Measurements from ENCODE around the gene PCDHB4.
"Not testable (repeated sequence)": the region's sequence is repeated elsewhere in the genome, so short reads cannot be mapped to it uniquely, and the experiment has no call there.

Gene PCDHB4

DNA sequence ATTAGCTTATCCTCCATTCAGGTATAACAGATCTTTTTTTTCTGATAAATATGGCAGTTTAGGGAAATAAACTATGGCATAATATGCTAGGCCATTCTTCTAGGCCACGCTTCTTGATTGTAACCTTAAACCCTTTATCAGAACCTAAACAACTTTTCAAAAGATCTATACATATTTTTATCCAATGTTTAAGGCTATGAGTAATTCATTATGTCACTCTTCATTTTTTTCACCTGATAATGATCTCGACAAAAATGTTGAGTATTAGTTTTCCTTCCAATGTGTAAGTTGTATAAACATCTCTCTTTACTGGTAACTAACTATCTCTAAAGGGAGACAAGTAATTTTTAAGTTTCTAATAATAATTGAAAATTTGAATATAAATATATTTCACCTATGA is 2.4 kb upstream of the PCDHB4 start:
- no peaks in the 10 kb centered on the region for H3K4me1 Mint-ChIP-seq (ENCODE audit: low read depth in 2 of 2)

DNA sequence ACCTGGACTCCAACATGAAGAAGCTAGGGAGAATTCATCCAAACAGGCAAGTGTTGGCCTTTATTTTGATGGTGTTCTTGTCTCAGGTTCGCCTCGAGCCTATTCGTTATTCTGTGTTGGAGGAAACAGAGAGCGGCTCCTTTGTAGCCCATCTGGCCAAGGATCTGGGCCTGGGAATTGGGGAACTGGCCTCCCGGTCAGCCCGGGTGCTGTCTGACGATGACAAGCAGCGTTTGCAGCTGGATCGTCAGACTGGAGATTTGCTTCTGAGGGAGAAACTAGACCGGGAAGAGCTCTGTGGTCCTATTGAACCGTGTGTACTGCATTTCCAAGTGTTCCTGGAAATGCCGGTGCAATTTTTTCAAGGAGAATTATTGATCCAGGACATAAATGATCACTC is 367 bp downstream of the PCDHB4 start:
- Mint-ChIP-seq H3K27me3 (peaks cover 13 to 19% of the 10 kb centered on the region in 2 donors), H3K9me3 (no peaks in the 10 kb centered on the region), H3K4me1 (ENCODE audit: low read depth in 2 of 2) (no peaks in the 10 kb centered on the region), H3K4me3 (no peak overlapping the region), H3K36me3 (ENCODE audit: insufficient read depth) (no peaks in the 10 kb centered on the region), H3K27ac (no peak overlapping the region)
- no peak for DNase-seq
- ATAC-seq (replicated peaks): no peak

More for the DNA sequence above, 2.4 kb upstream of the PCDHB4 start:
- Mint-ChIP-seq H3K36me3 (ENCODE audit: insufficient read depth) (no peaks in the 10 kb centered on the region), H3K9me3 (peaks cover under 1 to 4% of the 10 kb centered on the region in 2 donors), H3K27me3 (peaks cover 13 to 19% of the 10 kb centered on the region in 2 donors), H3K4me3 (no peak overlapping the region), H3K27ac (no peak overlapping the region)
- ATAC-seq (replicated peaks): no peak
- DNase-seq: no peak

DNA sequence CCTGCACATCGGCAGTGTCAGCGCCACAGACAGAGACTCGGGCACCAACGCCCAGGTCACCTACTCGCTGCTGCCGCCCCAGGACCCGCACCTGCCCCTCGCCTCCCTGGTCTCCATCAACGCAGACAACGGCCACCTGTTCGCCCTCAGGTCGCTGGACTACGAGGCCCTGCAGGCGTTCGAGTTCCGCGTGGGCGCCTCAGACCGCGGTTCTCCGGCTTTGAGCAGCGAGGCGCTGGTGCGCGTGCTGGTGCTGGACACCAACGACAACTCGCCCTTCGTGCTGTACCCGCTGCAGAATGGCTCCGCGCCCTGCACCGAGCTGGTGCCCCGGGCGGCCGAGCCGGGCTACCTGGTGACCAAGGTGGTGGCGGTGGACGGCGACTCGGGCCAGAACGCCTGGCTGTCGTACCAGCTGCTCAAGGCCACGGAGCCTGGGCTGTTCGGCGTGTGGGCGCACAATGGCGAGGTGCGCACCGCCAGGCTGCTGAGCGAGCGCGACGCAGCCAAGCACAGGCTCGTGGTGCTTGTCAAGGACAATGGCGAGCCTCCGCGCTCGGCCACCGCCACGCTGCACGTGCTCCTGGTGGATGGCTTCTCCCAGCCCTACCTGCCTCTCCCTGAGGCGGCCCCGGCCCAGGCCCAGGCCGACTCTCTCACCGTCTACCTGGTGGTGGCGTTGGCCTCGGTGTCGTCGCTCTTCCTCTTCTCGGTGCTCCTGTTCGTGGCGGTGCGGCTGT is 1.9 kb downstream of the PCDHB4 start:
- not testable (repeated sequence) for DNase-seq; H3K27ac Mint-ChIP-seq; H3K9me3 Mint-ChIP-seq; H3K4me1 Mint-ChIP-seq (ENCODE audit: low read depth in 2 of 2); H3K36me3 Mint-ChIP-seq (ENCODE audit: insufficient read depth); ATAC-seq (replicated peaks); H3K4me3 Mint-ChIP-seq
- H3K27me3 Mint-ChIP-seq: peaks cover 15 to 19% of the 10 kb centered on the region in 2 donors

DNA sequence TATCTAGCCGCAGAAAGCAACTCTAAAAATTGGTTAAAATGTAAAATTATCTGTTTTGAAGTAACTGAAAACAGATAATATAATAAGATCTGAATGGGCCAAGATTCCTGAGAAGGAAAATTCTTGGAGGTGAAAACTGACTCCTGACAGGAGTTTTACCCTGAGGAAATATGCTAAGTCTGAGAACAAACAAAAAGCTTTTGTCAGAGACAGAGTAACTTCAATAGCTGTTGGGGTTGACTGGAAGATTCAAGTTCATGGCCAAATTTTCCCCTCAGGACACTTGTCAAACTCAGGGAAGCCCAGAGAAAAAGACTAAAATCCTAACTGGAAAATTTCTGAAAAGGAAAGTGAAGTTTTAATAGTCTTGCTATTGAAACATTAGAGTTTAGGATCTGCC is 5.7 kb downstream of the PCDHB4 start:
- ATAC-seq (replicated peaks) (no peak), DNase-seq (no peak)
- Mint-ChIP-seq H3K4me3 (no peak overlapping the region), H3K9me3 (no peaks in the 10 kb centered on the region), H3K27ac (no peak overlapping the region), H3K4me1 (ENCODE audit: low read depth in 2 of 2) (no peaks in the 10 kb centered on the region), H3K27me3 (peaks cover 9 to 17% of the 10 kb centered on the region in 2 donors), H3K36me3 (ENCODE audit: insufficient read depth) (no peaks in the 10 kb centered on the region)

DNA sequence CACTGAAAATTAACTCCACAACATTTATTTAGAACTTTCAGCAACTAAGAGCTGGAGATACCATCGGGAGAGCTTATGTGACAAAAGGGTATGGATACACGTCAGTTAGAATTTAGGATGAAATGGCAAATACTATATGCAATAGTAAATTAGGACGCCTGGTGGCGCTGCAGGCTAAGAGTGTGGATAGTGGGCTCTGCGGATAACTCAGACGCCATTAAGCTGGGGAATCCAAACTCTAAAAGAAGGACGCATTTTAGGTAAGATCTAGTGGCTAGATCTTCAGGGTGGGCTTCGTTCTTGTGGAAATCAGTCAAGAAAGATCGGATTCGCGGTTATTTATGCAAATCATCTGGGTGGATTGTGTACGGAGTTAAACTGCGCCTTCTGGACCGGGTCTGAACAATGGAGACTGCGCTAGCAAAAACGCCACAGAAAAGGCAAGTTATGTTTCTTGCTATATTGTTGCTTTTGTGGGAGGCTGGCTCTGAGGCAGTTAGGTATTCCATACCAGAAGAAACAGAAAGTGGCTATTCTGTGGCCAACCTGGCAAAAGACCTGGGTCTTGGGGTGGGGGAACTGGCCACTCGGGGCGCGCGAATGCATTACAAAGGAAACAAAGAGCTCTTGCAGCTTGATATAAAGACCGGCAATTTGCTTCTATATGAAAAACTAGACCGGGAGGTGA is 13.6 kb downstream of the PCDHB4 start, which contains the start of gene PCDHB5:
TSS of gene PCDHB5 (plus strand) at position 177 of the 688 bp plus-strand sequence. CDS start at position 406, 229 bp downstream.
- peaks cover 8 to 9% of the 10 kb centered on the region in 2 donors for H3K27me3 Mint-ChIP-seq

DNA sequence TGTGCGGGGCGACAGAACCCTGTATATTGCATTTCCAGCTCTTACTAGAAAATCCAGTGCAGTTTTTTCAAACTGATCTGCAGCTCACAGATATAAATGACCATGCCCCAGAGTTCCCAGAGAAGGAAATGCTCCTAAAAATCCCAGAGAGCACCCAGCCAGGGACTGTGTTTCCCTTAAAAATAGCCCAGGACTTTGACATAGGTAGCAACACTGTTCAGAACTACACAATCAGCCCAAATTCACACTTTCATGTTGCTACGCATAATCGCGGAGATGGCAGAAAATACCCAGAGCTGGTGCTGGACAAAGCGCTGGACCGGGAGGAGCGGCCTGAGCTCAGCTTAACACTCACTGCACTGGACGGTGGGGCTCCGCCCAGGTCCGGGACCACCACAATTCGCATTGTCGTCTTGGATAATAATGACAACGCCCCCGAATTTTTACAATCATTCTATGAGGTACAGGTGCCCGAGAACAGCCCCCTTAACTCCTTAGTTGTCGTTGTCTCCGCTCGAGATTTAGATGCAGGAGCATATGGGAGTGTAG is 14.2 kb downstream of the PCDHB4 start:
- DNase-seq: no peak
- H3K27ac Mint-ChIP-seq: no peak overlapping the region
- no peaks in the 10 kb centered on the region for H3K36me3 Mint-ChIP-seq (ENCODE audit: insufficient read depth)
- H3K4me1 Mint-ChIP-seq (ENCODE audit: low read depth in 2 of 2): peaks cover 4 to 5% of the 10 kb centered on the region in 2 donors
- no peak overlapping the region for H3K4me3 Mint-ChIP-seq
- H3K9me3 Mint-ChIP-seq: peaks cover 8 to 13% of the 10 kb centered on the region in 2 donors
- H3K27me3 Mint-ChIP-seq: peaks cover 8 to 9% of the 10 kb centered on the region in 2 donors
- ATAC-seq (replicated peaks): no peak

More for the DNA sequence above, 13.6 kb downstream of the PCDHB4 start, which contains the start of gene PCDHB5:
- Mint-ChIP-seq H3K9me3 (peaks cover 8 to 13% of the 10 kb centered on the region in 2 donors), H3K4me3 (peak within 1 kb of the TSS; percentile 29 to 48), H3K27ac (no peak within 1 kb of the TSS), H3K4me1 (ENCODE audit: low read depth in 2 of 2) (peaks cover 4 to 5% of the 10 kb centered on the region in 2 donors), H3K36me3 (ENCODE audit: insufficient read depth) (no peaks in the 10 kb centered on the region)
- DNase-seq (no peak), ATAC-seq (replicated peaks) (no peak)

DNA sequence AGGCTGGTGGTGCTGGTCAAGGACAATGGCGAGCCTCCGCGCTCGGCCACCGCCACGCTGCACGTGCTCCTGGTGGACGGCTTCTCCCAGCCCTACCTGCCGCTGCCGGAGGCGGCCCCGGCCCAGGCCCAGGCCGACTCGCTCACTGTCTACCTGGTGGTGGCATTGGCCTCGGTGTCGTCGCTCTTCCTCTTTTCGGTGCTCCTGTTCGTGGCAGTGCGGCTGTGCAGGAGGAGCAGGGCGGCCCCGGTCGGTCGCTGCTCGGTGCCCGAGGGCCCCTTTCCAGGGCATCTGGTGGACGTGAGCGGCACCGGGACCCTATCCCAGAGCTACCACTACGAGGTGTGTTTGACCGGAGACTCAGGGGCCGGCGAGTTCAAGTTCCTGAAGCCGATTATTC is 15.7 kb downstream of the PCDHB4 start:
- ATAC-seq (replicated peaks); DNase-seq; H3K4me3 Mint-ChIP-seq; H3K4me1 Mint-ChIP-seq (ENCODE audit: low read depth in 2 of 2); H3K36me3 Mint-ChIP-seq (ENCODE audit: insufficient read depth); H3K27ac Mint-ChIP-seq: not testable (repeated sequence)
- peaks cover 8 to 13% of the 10 kb centered on the region in 2 donors for H3K9me3 Mint-ChIP-seq
- peaks cover 9 to 13% of the 10 kb centered on the region in 2 donors for H3K27me3 Mint-ChIP-seq

DNA sequence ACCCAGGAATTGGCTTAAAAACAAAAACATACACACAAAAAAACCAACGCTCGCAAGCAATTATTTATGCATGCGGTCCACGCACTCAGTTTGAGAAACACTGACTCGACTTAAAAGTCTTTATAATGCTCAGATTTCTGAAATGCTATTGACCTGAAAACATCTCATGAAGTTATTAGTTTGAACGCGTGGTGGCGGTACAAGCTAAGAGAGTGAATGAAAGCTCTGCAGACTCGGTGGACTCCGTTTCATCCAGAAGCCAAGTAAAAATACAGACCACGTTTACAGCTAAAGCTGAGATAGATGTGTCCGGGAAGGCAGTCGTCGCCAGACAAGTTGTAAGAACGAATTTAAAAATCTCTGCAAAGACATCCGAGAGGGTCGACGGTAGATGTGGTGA is 28.2 kb downstream of the PCDHB4 start, which contains the start of gene PCDHB6:
TSS of gene PCDHB6 (plus strand) at position 246 of the 400 bp plus-strand sequence. CDS start 201 bp downstream, outside the sequence.
- H3K4me1 Mint-ChIP-seq (ENCODE audit: low read depth in 2 of 2): peaks cover 3 to 5% of the 10 kb centered on the region in 2 donors
- DNase-seq (no peak), ATAC-seq (replicated peaks) (no peak)
- H3K27ac Mint-ChIP-seq: no peak within 1 kb of the TSS
- H3K27me3 Mint-ChIP-seq: peaks cover 27 to 34% of the 10 kb centered on the region in 2 donors
- H3K4me3 Mint-ChIP-seq: peak within 1 kb of the TSS in 1 of 2 donors; percentile 15
- no peaks in the 10 kb centered on the region for H3K36me3 Mint-ChIP-seq (ENCODE audit: insufficient read depth)
- H3K9me3 Mint-ChIP-seq: no peaks in the 10 kb centered on the region

DNA sequence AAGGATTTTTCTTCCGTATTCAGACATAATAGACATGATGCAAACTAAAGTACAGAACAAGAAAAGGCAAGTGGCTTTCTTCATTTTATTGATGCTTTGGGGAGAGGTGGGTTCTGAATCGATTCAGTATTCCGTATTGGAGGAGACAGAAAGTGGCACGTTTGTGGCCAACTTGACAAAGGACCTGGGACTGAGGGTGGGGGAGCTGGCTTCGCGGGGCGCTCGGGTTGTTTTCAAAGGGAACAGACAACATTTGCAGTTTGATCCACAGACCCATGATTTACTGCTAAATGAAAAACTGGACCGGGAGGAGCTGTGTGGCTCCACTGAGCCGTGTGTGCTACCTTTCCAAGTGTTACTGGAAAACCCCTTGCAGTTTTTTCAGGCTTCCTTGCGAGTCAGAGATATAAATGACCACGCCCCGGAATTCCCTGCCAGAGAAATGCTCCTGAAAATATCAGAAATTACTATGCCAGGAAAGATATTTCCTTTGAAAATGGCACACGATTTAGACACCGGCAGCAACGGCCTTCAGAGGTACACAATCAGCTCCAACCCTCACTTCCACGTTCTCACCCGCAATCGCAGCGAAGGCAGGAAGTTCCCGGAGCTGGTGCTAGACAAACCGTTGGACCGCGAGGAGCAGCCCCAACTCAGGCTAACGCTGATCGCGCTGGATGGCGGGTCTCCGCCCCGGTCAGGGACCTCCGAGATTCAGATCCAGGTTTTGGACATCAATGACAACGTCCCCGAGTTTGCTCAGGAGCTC is 28.8 kb downstream of the PCDHB4 start:
- H3K27ac Mint-ChIP-seq: no peak overlapping the region
- peaks cover 24 to 34% of the 10 kb centered on the region in 2 donors for H3K27me3 Mint-ChIP-seq
- H3K36me3 Mint-ChIP-seq (ENCODE audit: insufficient read depth): no peaks in the 10 kb centered on the region
- DNase-seq (no peak), ATAC-seq (replicated peaks) (no peak)
- H3K4me3 Mint-ChIP-seq: peak overlapping the region in 1 of 2 donors; percentile 15
- H3K4me1 Mint-ChIP-seq (ENCODE audit: low read depth in 2 of 2): peaks cover 3 to 5% of the 10 kb centered on the region in 2 donors
- H3K9me3 Mint-ChIP-seq: no peaks in the 10 kb centered on the region

DNA sequence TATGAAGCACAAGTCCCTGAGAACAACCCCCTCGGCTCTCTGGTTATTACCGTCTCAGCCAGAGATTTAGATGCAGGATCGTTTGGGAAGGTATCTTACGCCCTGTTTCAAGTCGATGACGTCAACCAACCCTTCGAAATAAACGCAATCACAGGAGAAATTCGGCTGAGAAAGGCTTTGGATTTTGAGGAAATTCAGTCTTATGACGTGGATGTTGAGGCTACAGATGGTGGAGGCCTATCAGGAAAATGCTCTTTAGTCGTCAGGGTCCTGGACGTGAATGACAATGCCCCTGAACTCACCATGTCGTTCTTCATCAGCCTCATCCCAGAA is 29.3 kb downstream of the PCDHB4 start:
- H3K27ac Mint-ChIP-seq: no peak overlapping the region
- no peak overlapping the region for H3K4me3 Mint-ChIP-seq
- peaks cover 3 to 5% of the 10 kb centered on the region in 2 donors for H3K4me1 Mint-ChIP-seq (ENCODE audit: low read depth in 2 of 2)
- no peaks in the 10 kb centered on the region for H3K9me3 Mint-ChIP-seq
- peaks cover 30 to 39% of the 10 kb centered on the region in 2 donors for H3K27me3 Mint-ChIP-seq
- no peak for ATAC-seq (replicated peaks)
- H3K36me3 Mint-ChIP-seq (ENCODE audit: insufficient read depth): no peaks in the 10 kb centered on the region
- no peak for DNase-seq

DNA sequence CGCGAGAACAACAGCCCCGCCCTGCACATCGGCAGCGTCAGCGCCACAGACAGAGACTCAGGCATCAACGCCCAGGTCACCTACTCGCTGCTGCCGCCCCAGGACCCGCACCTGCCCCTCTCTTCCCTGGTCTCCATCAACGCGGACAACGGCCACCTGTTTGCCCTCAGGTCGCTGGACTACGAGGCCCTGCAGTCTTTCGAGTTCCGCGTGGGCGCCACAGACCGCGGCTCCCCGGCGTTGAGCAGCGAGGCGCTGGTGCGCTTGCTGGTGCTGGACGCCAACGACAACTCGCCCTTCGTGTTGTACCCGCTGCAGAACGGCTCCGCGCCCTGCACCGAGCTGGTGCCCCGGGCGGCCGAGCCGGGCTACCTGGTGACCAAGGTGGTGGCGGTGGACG is 30.0 kb downstream of the PCDHB4 start:
- H3K36me3 Mint-ChIP-seq (ENCODE audit: insufficient read depth); H3K27ac Mint-ChIP-seq; H3K9me3 Mint-ChIP-seq; H3K4me3 Mint-ChIP-seq; H3K4me1 Mint-ChIP-seq (ENCODE audit: low read depth in 2 of 2); DNase-seq; ATAC-seq (replicated peaks): not testable (repeated sequence)
- H3K27me3 Mint-ChIP-seq: peaks cover 33 to 46% of the 10 kb centered on the region in 2 donors

DNA sequence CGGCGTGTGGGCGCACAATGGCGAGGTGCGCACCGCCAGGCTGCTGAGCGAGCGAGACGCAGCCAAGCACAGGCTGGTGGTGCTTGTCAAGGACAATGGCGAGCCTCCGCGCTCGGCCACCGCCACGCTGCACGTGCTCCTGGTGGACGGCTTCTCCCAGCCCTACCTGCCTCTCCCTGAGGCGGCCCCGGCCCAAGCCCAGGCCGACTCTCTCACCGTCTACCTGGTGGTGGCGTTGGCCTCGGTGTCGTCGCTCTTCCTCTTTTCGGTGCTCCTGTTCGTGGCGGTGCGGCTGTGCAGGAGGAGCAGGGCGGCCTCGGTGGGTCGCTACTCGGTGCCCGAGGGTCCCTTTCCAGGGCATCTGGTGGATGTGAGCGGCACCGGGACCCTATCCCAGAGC is 30.5 kb downstream of the PCDHB4 start:
- not testable (repeated sequence) for H3K4me3 Mint-ChIP-seq; ATAC-seq (replicated peaks); H3K9me3 Mint-ChIP-seq; H3K4me1 Mint-ChIP-seq (ENCODE audit: low read depth in 2 of 2); DNase-seq; H3K36me3 Mint-ChIP-seq (ENCODE audit: insufficient read depth); H3K27ac Mint-ChIP-seq
- H3K27me3 Mint-ChIP-seq: peaks cover 35 to 51% of the 10 kb centered on the region in 2 donors

Measured in effector memory CD8-positive, alpha-beta T cell (primary cell).